Astrocyte (in vitro differentiated cells and primary cell): ENCODE data around the gene ACTL8.

Source experiments
- CTCF ChIP-seq: IDR thresholded peaks from 2 replicates; pipeline ENCODE4 v1.5.1; 2011; ENCODE audit warnings: low read depth, mild to moderate bottlenecking, inconsistent platforms, low read length, moderate library complexity; ENCODE audit not compliant: insufficient read depth
- EZH2 ChIP-seq: IDR thresholded peaks from 2 replicates; pipeline ENCODE4 v1.6.1; 2012; ENCODE audit warnings: mild to moderate bottlenecking, low read length, inconsistent platforms; ENCODE audit not compliant: insufficient read depth

GRCh38 chr1:17874231-17874630 lies 119.1 kb downstream of the ACTL8 start:
- no peak for TF ChIP-seq CTCF
- no peak for TF ChIP-seq EZH2
